Measurements from ENCODE around the gene CBARP. TPM values are rescaled to one million over a fixed set of nuclear protein-coding genes. Genes with fewer than 3 reads are reported as not detected.
A peak's percentile ranks its signal among the peaks of the same experiment; 100 is the strongest.

Gene CBARP
- total RNA-seq, 1 donor from 2014 or later, result 74.7 TPM

DNA sequence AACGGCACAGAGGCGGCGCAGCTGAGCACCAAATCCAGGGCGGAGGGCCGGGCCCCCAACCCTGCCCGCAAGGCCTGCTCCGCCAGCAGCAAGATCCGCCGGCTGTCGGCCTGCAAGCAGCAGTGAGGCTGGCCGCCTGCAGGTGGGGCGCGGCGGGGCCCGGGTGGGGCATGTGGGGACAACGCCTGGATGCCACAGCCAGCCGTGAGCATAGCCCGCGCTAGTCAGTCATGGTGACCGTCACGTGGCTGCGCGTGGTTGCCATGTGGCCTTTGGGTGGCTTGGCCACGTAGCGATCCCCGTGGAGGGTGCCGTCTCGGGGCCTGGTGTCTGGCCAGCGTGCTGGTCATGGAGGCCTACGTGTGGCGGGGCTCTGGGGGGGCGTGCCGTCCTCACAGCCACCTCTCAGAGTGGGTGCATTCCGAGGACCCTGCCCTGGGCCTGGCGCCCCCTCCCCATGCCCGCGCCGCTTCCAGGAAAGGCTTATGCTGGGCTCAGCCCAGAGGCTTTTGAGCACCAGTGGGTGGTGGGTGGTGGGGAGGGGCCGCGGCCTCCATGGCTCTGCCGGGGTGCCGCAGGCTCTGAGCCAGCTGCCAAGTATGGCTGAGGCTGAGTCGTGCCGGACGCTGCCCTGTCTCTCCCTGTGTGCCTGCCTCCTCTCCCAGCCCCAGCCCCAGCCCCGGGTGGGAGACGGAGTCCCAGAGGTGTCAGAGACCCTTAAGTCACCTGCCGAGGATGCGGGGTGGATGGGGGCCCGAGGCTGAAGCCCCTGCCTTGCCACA is 11.1 kb downstream of the CBARP start:
- DNase-seq, result no peak
- Mint-ChIP-seq H3K27me3 (ENCODE audit: unreplicated experiment) (peaks cover 3% of the 10 kb centered on the region), H3K4me1 (ENCODE audit: low read depth, unreplicated experiment) (peaks cover 4% of the 10 kb centered on the region), H3K27ac (ENCODE audit: unreplicated experiment) (peak overlapping the region; percentile 48), H3K9me3 (ENCODE audit: unreplicated experiment) (peaks cover 7% of the 10 kb centered on the region), H3K4me3 (ENCODE audit: unreplicated experiment) (no peak overlapping the region), H3K36me3 (ENCODE audit: unreplicated experiment) (no peaks in the 10 kb centered on the region)
- TF ChIP-seq, protein P1, sequence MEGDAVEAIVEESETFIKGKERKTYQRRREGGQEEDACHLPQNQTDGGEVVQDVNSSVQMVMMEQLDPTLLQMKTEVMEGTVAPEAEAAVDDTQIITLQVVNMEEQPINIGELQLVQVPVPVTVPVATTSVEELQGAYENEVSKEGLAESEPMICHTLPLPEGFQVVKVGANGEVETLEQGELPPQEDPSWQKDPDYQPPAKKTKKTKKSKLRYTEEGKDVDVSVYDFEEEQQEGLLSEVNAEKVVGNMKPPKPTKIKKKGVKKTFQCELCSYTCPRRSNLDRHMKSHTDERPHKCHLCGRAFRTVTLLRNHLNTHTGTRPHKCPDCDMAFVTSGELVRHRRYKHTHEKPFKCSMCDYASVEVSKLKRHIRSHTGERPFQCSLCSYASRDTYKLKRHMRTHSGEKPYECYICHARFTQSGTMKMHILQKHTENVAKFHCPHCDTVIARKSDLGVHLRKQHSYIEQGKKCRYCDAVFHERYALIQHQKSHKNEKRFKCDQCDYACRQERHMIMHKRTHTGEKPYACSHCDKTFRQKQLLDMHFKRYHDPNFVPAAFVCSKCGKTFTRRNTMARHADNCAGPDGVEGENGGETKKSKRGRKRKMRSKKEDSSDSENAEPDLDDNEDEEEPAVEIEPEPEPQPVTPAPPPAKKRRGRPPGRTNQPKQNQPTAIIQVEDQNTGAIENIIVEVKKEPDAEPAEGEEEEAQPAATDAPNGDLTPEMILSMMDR (IDR thresholded peaks at IDR 0.05; ENCODE audit: partially characterized antibody, unreplicated experiment), result no peak

- no peaks in the 10 kb centered on the region for H3K36me3 Mint-ChIP-seq (ENCODE audit: unreplicated experiment)
- H3K9me3 Mint-ChIP-seq (ENCODE audit: unreplicated experiment), result peaks cover 7% of the 10 kb centered on the region
- H3K27me3 Mint-ChIP-seq (ENCODE audit: unreplicated experiment), result peaks cover 3% of the 10 kb centered on the region
- peaks cover 3% of the 10 kb centered on the region for H3K4me1 Mint-ChIP-seq (ENCODE audit: low read depth, unreplicated experiment)
- H3K4me3 Mint-ChIP-seq (ENCODE audit: unreplicated experiment), result no peak overlapping the region
- H3K27ac Mint-ChIP-seq (ENCODE audit: unreplicated experiment), result no peak overlapping the region
- TF ChIP-seq, protein P1 (IDR thresholded peaks at IDR 0.05; ENCODE audit: partially characterized antibody, unreplicated experiment), result no peak
- DNase-seq, result no peak
Observed at GRCh38 chr19:1226227-1226518, 11.6 kb downstream of the CBARP start.

DNA sequence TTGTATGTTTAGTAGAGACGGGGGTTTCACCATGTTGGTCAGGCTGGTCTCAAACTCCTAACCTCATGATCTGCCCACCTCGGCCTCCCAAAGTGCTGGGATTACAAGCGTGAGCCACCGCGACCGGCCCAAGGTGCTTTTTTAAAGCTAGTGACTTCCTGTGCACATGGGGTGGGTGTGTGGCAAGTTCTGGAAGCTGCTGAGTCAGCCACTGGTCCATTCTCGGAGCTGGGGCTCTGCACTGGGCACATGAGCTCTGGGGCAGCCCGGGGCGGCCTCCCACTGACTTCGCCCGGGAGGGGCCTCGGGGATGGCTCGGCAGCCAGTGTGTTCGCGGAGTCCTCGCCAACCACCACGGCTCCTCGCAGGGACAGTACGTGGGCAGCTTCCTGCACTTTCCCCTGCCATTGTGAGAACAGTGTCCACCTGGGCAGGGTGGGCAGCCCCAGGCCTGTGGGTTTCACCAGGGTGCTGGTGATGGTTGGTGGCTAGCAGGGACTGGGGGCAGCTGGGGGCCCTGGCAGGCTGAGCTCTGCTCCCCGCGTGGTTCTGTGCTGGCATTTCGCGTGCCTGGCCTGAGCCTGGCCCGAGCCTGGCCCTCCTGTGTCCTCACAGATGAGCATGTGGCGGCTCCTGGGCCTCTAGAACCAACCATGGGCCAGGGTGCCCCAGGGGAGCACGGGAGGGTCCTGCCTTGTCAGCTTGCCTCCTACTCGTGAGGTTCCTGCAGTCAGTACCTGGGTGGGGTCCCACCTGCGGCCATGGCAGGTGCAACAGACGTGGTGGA is 12.2 kb downstream of the CBARP start:
- no peak for DNase-seq
- no peak overlapping the region for H3K27ac Mint-ChIP-seq (ENCODE audit: unreplicated experiment)
- TF ChIP-seq, protein P1 (IDR thresholded peaks at IDR 0.05; ENCODE audit: partially characterized antibody, unreplicated experiment), result no peak
- H3K4me1 Mint-ChIP-seq (ENCODE audit: low read depth, unreplicated experiment), result peaks cover 3% of the 10 kb centered on the region
- H3K36me3 Mint-ChIP-seq (ENCODE audit: unreplicated experiment), result no peaks in the 10 kb centered on the region
- peaks cover 3% of the 10 kb centered on the region for H3K27me3 Mint-ChIP-seq (ENCODE audit: unreplicated experiment)
- peaks cover 7% of the 10 kb centered on the region for H3K9me3 Mint-ChIP-seq (ENCODE audit: unreplicated experiment)
- H3K4me3 Mint-ChIP-seq (ENCODE audit: unreplicated experiment), result no peak overlapping the region

GRCh38 chr19:1224847-1225246 is 13.0 kb downstream of the CBARP start:
- Mint-ChIP-seq H3K27me3 (ENCODE audit: unreplicated experiment) (peaks cover 3% of the 10 kb centered on the region), H3K36me3 (ENCODE audit: unreplicated experiment) (no peaks in the 10 kb centered on the region), H3K27ac (ENCODE audit: unreplicated experiment) (no peak overlapping the region), H3K4me3 (ENCODE audit: unreplicated experiment) (no peak overlapping the region), H3K9me3 (ENCODE audit: unreplicated experiment) (peaks cover 7% of the 10 kb centered on the region), H3K4me1 (ENCODE audit: low read depth, unreplicated experiment) (peaks cover 3% of the 10 kb centered on the region)
- no peak for DNase-seq
- TF ChIP-seq, protein P1 (IDR thresholded peaks at IDR 0.05; ENCODE audit: partially characterized antibody, unreplicated experiment), result no peak

Measured in glutamatergic neuron (in vitro differentiated cells).